GM12878 (cell line): Measurements from ENCODE around the gene CC2D1B. TPM values are rescaled to one million over a fixed set of nuclear protein-coding genes. Genes with fewer than 3 reads are reported as not detected.

Experiments
- ATAC-seq: fragments of 200-7000 bp; cut with Tn5 transposase; 3 replicates; pipeline ENCODE4 v1.9.1; 2020; ENCODE audit warnings: mild to moderate bottlenecking, moderate library complexity
- BruUV-seq: library from RNA; stranded (reverse); fragments of 400-500 nt; replicated peaks from 2 replicates; lab custom pipeline; 2021; lab: Mats Ljungman, UMichigan
- CTCF ChIA-PET: fragments of 300-600 bp; sonication (Branson Sonifier 250); formaldehyde crosslinking; extraction: SDS; loops from one replicate; lab custom pipeline; 2021; ENCODE audit warnings: inconsistent platforms; lab: Yijun Ruan, JAX
- POLR2A ChIA-PET: fragments of 350-600 bp; formaldehyde crosslinking; extraction: SDS; loops from one replicate; lab custom pipeline; 2021; ENCODE audit warnings: inconsistent platforms; lab: Charles Lee
- RAD21 ChIA-PET: fragments of 300-600 bp; sonication (Branson Sonifier 250); formaldehyde crosslinking; loops from one replicate; lab custom pipeline; 2023; ENCODE audit warnings: antibody characterized with exemption; ENCODE audit not compliant: unreplicated experiment; lab: Charles Lee
- SMC1A ChIA-PET: fragments of 300-600 bp; sonication (Branson Sonifier 250); formaldehyde crosslinking; loops from one replicate; lab custom pipeline; 2023; ENCODE audit not compliant: unreplicated experiment, uncharacterized antibody; lab: Charles Lee
- DNase-seq: peaks from one replicate; pipeline ENCODE4 v3.0.0-alpha.2; 2011; ENCODE audit warnings: low read depth, low spot score
- FAIRE-seq: peaks from 3 replicates; lab custom pipeline; 2011; peaks lifted over from hg19 to GRCh38; lab: Jason Lieb, UNC
- H2AFZ ChIP-seq: 2 replicates; pipeline ENCODE4 v1.6.0; 2011; ENCODE audit warnings: low read depth, low read length, control low read depth; ENCODE audit not compliant: control insufficient read depth
- H3K27ac ChIP-seq: 2 replicates; pipeline ENCODE4 v1.5.1; 2011; ENCODE audit warnings: control low read depth; ENCODE audit not compliant: control insufficient read depth, insufficient read depth
- H3K27me3 ChIP-seq, 2 experiments: replicated peaks in 1 of 2; 2 replicates each; pipeline versions ENCODE4 v1.6.0 to v1.6.1; 2011; ENCODE audit warnings: low read length in 1 of 2; ENCODE audit not compliant: control insufficient read depth in 2 of 2, insufficient read depth in 2 of 2
- H3K36me3 ChIP-seq, 2 experiments: 2 replicates each; pipeline ENCODE4 v1.5.1; 2011; ENCODE audit warnings: low read length in 1 of 2; ENCODE audit not compliant: control insufficient read depth in 2 of 2, insufficient read depth in 2 of 2
- H3K4me1 ChIP-seq: 2 replicates; pipeline ENCODE4 v1.6.1; 2011; ENCODE audit warnings: mild to moderate bottlenecking, low read length, moderate library complexity, mixed read lengths; ENCODE audit not compliant: control insufficient read depth, insufficient read depth
- H3K4me2 ChIP-seq: 2 replicates; pipeline ENCODE4 v1.6.0; 2011; ENCODE audit warnings: control low read depth; ENCODE audit not compliant: control insufficient read depth, insufficient read depth
- H3K4me3 ChIP-seq: fragments of 200-600 bp; sonication (generic); 2 replicates; pipeline ENCODE4 v1.5.1; 2016
- H3K79me2 ChIP-seq: 2 replicates; pipeline ENCODE4 v1.6.0; 2011; ENCODE audit warnings: low read length; ENCODE audit not compliant: control insufficient read depth, insufficient read depth
- H3K9ac ChIP-seq: 2 replicates; pipeline ENCODE4 v1.8.0; 2011; ENCODE audit warnings: low read length, control low read depth, mixed read lengths; ENCODE audit not compliant: control insufficient read depth, insufficient read depth
- H3K9me3 ChIP-seq: replicated peaks from 3 replicates; pipeline ENCODE4 v1.5.1; 2011; ENCODE audit warnings: mild to moderate bottlenecking, low read length; ENCODE audit not compliant: control insufficient read depth, insufficient read depth
- H4K20me1 ChIP-seq: 2 replicates; pipeline ENCODE4 v1.6.0; 2011; ENCODE audit not compliant: control insufficient read depth, insufficient read depth
- CBX5 ChIP-seq: sonication (generic); IDR thresholded peaks from 2 replicates; pipeline ENCODE4 v1.6.1; 2016; ENCODE audit warnings: low read depth, moderate library complexity, mild to moderate bottlenecking, inconsistent platforms
- CHD4 ChIP-seq: fragments of 200-600 bp; sonication (generic); IDR thresholded peaks from 2 replicates; pipeline ENCODE4 v1.6.1; 2016; ENCODE audit warnings: mild to moderate bottlenecking
- NFIC ChIP-seq: IDR thresholded peaks from 2 replicates; pipeline ENCODE4 v1.6.1; 2012; ENCODE audit warnings: low read depth, mild to moderate bottlenecking, inconsistent platforms, low read length, moderate library complexity
- NR2C2 ChIP-seq: IDR thresholded peaks from 2 replicates; pipeline ENCODE4 v1.6.1; 2011; ENCODE audit warnings: borderline replicate concordance, low read depth; ENCODE audit not compliant: control insufficient read depth, insufficient read length
- TAF1 ChIP-seq: IDR thresholded peaks from 2 replicates; pipeline ENCODE4 v1.6.1; 2011; ENCODE audit warnings: mild to moderate bottlenecking, low read depth, low read length, borderline replicate concordance
- WGBS: methylation state at CpG from one replicate; pipeline ENCODE4 v1.1.6; 2016; ENCODE audit warnings: low lambda C conversion rate; ENCODE audit not compliant: insufficient replicate concordance, insufficient coverage; ENCODE audit errors: missing lambda C conversion rate; 5-methylcytosine and 5-hydroxymethylcytosine counted together
- in situ Hi-C: fragments of 300-500 bp; cut with MboI; formaldehyde crosslinking; loops from 9 replicates; pipeline ENCODE4 v1.14.3; 2018; ENCODE audit warnings: mixed read lengths
- intact Hi-C: fragments of 100-400 bp; cut with micrococcal nuclease; formaldehyde crosslinking; loops from one replicate; pipeline ENCODE4 v1.14.2; 2022; ENCODE audit not compliant: unreplicated experiment
- polyA plus RNA-seq, 11 experiments: library from polyadenylated mRNA; depleted of rRNA in 4 of 11; unstranded in 6 of 11; stranded (reverse) in 5 of 11; fragments of >200 nt; fragmentation: Nextera tagmentation in 4 of 11; fragmentation: Illumina TruSeq in 1 of 11; extraction: Ambion mirVana in 4 of 11; extraction: Trizol in 1 of 11; gene quantifications; 1 replicate in 1 of 11; 2 replicates in 10 of 11; pipeline versions ENCODE4 v1.2.1 to v1.2.3, GENCODE V29; 2011 to 2016; ENCODE audit warnings: inconsistent platforms in 2 of 11, missing spikeins in 2 of 11, low read depth in 1 of 11
- total RNA-seq, 4 experiments: library from RNA; depleted of rRNA in 3 of 4; stranded (reverse); fragments of >200 nt in 3 of 4; fragmentation: Illumina TruSeq in 1 of 4; extraction: Trizol in 1 of 4; gene quantifications; 2 replicates each; pipeline versions ENCODE4 v1.2.1 to v1.2.3, GENCODE V29; 2013 to 2021

CC2D1B gene
- total and polyA plus RNA-seq, 10 of the 15 experiments (the other 5 are each of a cell fraction or from before 2014, with no cell fraction given): 0.90 to 29.4 (median 14.5) TPM

- ChIA-PET SMC1A (interaction anchor here (1.4 kb wide), 1 partner anchor 9 kb away, joined by 3 read pairs; no protein-coding TSS in a partner anchor), RAD21 (no interaction called here), POLR2A (no interaction called here), CTCF (interaction anchor here (1.1 kb wide), 1 partner anchor 16 kb away, joined by 3 read pairs; no protein-coding TSS in a partner anchor)
- Histone ChIP-seq H3K9me3 (no peaks in the 10 kb centered on the region), H3K27me3 (no peaks in the 10 kb centered on the region), H3K4me1 (no peaks in the 10 kb centered on the region), H3K4me3 (no peak overlapping the region), H3K27ac (no peak overlapping the region), H2AFZ (no peak overlapping the region), H3K79me2 (no peaks in the 10 kb centered on the region), H3K9ac (no peak overlapping the region), H4K20me1 (no peaks in the 10 kb centered on the region), H3K36me3 (no peaks in the 10 kb centered on the region), H3K4me2 (no peak overlapping the region)
- no peak for TF ChIP-seq CBX5
- no peak for TF ChIP-seq NFIC
- TF ChIP-seq CHD4: no peak
- no peak for TF ChIP-seq TAF1
- TF ChIP-seq NR2C2: no peak
- intact Hi-C loops: no loop called here
- FAIRE-seq (no peak), ATAC-seq (no peak), DNase-seq (no peak)
- WGBS: 75% methylated on average over 13 of the region's 13 CpGs
- no TSS peak for BruUV-seq
- in situ Hi-C loops: no loop called here
These were observed 60.4 kb downstream of the CC2D1B start for GRCh38 chr1:52305417-52306226.

Other genes starting within 250 kb of the CC2D1B start
- 5.1 and 5.3 TPM in 2 replicates for gene ZFYVE9, start 224.1 kb downstream of the CC2D1B start, total RNA-seq (2014; rRNA removed)
- gene ZFYVE9, start 224.1 kb downstream of the CC2D1B start, total RNA-seq (2014; rRNA removed; fragmentation: Illumina TruSeq; extraction: Trizol): 6.8 and 6.9 TPM in 2 replicates
- 4.5 and 5.1 TPM in 2 replicates for gene ZFYVE9, start 224.1 kb downstream of the CC2D1B start, total RNA-seq (2021)
- gene ZFYVE9, start 224.1 kb downstream of the CC2D1B start, polyA plus RNA-seq (2011; rRNA removed): 0.41 and 0.42 TPM in 2 replicates
- gene ZFYVE9, start 224.1 kb downstream of the CC2D1B start, polyA plus RNA-seq (2014; fragmentation: Illumina TruSeq; extraction: Trizol): 4.7 and 6.5 TPM in 2 replicates
- gene ZFYVE9, start 224.1 kb downstream of the CC2D1B start, polyA plus RNA-seq (2014; fragmentation: Nextera tagmentation; extraction: Ambion mirVana): under 1 TPM; 0.26 to 0.47 TPM
- gene ZFYVE9, start 224.1 kb downstream of the CC2D1B start, polyA plus RNA-seq (2014; rRNA removed): 2.5 and 2.6 TPM in 2 replicates
- gene ZFYVE9, start 224.1 kb downstream of the CC2D1B start, polyA plus RNA-seq (2016; fragmentation: Nextera tagmentation; extraction: Ambion mirVana): 1 to 10 TPM; 1.2 to 1.9 TPM
- gene ORC1, start 38.2 kb upstream of the CC2D1B start, total RNA-seq (2014; rRNA removed): 32.1 and 33.3 TPM in 2 replicates
- gene ORC1, start 38.2 kb upstream of the CC2D1B start, total RNA-seq (2014; rRNA removed; fragmentation: Illumina TruSeq; extraction: Trizol): 30.2 and 31.2 TPM in 2 replicates
- 24.5 and 27.2 TPM in 2 replicates for gene ORC1, start 38.2 kb upstream of the CC2D1B start, total RNA-seq (2021)
- gene ORC1, start 38.2 kb upstream of the CC2D1B start, polyA plus RNA-seq (2011; rRNA removed): 27.6 and 31.6 TPM in 2 replicates
- gene ORC1, start 38.2 kb upstream of the CC2D1B start, polyA plus RNA-seq (2014; fragmentation: Illumina TruSeq; extraction: Trizol): 30.1 and 34.6 TPM in 2 replicates
- 10 to 100 TPM in 1 of 2 experiments, 1 to 10 TPM in 1; 7.7 to 10.3 TPM for gene ORC1, start 38.2 kb upstream of the CC2D1B start, polyA plus RNA-seq (2014; fragmentation: Nextera tagmentation; extraction: Ambion mirVana)
- 26.9 and 28.3 TPM in 2 replicates for gene ORC1, start 38.2 kb upstream of the CC2D1B start, polyA plus RNA-seq (2014; rRNA removed)
- 10 to 100 TPM; 26.7 to 29.0 TPM for gene ORC1, start 38.2 kb upstream of the CC2D1B start, polyA plus RNA-seq (2016; fragmentation: Nextera tagmentation; extraction: Ambion mirVana)
- 31.6 and 33.7 TPM in 2 replicates for gene PRPF38A, start 38.4 kb upstream of the CC2D1B start, total RNA-seq (2014; rRNA removed)
- gene PRPF38A, start 38.4 kb upstream of the CC2D1B start, total RNA-seq (2014; rRNA removed; fragmentation: Illumina TruSeq; extraction: Trizol): 32.5 and 34.8 TPM in 2 replicates
- gene PRPF38A, start 38.4 kb upstream of the CC2D1B start, total RNA-seq (2021): 73.4 and 78.5 TPM in 2 replicates
- 59.5 and 75.6 TPM in 2 replicates for gene PRPF38A, start 38.4 kb upstream of the CC2D1B start, polyA plus RNA-seq (2011; rRNA removed)
- gene PRPF38A, start 38.4 kb upstream of the CC2D1B start, polyA plus RNA-seq (2014; fragmentation: Illumina TruSeq; extraction: Trizol): 56.3 and 76.8 TPM in 2 replicates
- gene PRPF38A, start 38.4 kb upstream of the CC2D1B start, polyA plus RNA-seq (2014; fragmentation: Nextera tagmentation; extraction: Ambion mirVana): 100 to 1,000 TPM in 1 of 2 experiments, 10 to 100 TPM in 1; 86.8 to 104 TPM
- 33.4 and 33.5 TPM in 2 replicates for gene PRPF38A, start 38.4 kb upstream of the CC2D1B start, polyA plus RNA-seq (2014; rRNA removed)
- 100 to 1,000 TPM; 104 to 117 TPM for gene PRPF38A, start 38.4 kb upstream of the CC2D1B start, polyA plus RNA-seq (2016; fragmentation: Nextera tagmentation; extraction: Ambion mirVana)
- 26.7 and 32.8 TPM in 2 replicates for gene TUT4, start 186.9 kb upstream of the CC2D1B start, total RNA-seq (2014; rRNA removed)
- gene TUT4, start 186.9 kb upstream of the CC2D1B start, total RNA-seq (2014; rRNA removed; fragmentation: Illumina TruSeq; extraction: Trizol): 25.9 and 29.5 TPM in 2 replicates
- 27.7 and 28.0 TPM in 2 replicates for gene TUT4, start 186.9 kb upstream of the CC2D1B start, total RNA-seq (2021)
- gene TUT4, start 186.9 kb upstream of the CC2D1B start, polyA plus RNA-seq (2011; rRNA removed): 40.7 and 43.9 TPM in 2 replicates
- gene TUT4, start 186.9 kb upstream of the CC2D1B start, polyA plus RNA-seq (2014; fragmentation: Illumina TruSeq; extraction: Trizol): 36.0 and 48.1 TPM in 2 replicates
- 10 to 100 TPM in 1 of 2 experiments, 1 to 10 TPM in 1; 9.4 to 11.5 TPM for gene TUT4, start 186.9 kb upstream of the CC2D1B start, polyA plus RNA-seq (2014; fragmentation: Nextera tagmentation; extraction: Ambion mirVana)
- gene TUT4, start 186.9 kb upstream of the CC2D1B start, polyA plus RNA-seq (2014; rRNA removed): 25.9 and 31.1 TPM in 2 replicates
- gene TUT4, start 186.9 kb upstream of the CC2D1B start, polyA plus RNA-seq (2016; fragmentation: Nextera tagmentation; extraction: Ambion mirVana): 10 to 100 TPM; 27.6 to 32.9 TPM
- 4.0 and 4.2 TPM in 2 replicates for gene GPX7, start 236.2 kb upstream of the CC2D1B start, total RNA-seq (2014; rRNA removed)
- gene GPX7, start 236.2 kb upstream of the CC2D1B start, total RNA-seq (2014; rRNA removed; fragmentation: Illumina TruSeq; extraction: Trizol): 2.3 and 2.9 TPM in 2 replicates
- gene GPX7, start 236.2 kb upstream of the CC2D1B start, total RNA-seq (2021): 1.9 and 2.6 TPM in 2 replicates
- not detected in 2 replicates for gene GPX7, start 236.2 kb upstream of the CC2D1B start, polyA plus RNA-seq (2011; rRNA removed)
- 2.4 and 3.7 TPM in 2 replicates for gene GPX7, start 236.2 kb upstream of the CC2D1B start, polyA plus RNA-seq (2014; fragmentation: Illumina TruSeq; extraction: Trizol)
- 1 to 10 TPM; 1.9 to 2.2 TPM for gene GPX7, start 236.2 kb upstream of the CC2D1B start, polyA plus RNA-seq (2014; fragmentation: Nextera tagmentation; extraction: Ambion mirVana)
- 3.8 and 4.1 TPM in 2 replicates for gene GPX7, start 236.2 kb upstream of the CC2D1B start, polyA plus RNA-seq (2014; rRNA removed)
- 1 to 10 TPM; 2.3 to 2.5 TPM for gene GPX7, start 236.2 kb upstream of the CC2D1B start, polyA plus RNA-seq (2016; fragmentation: Nextera tagmentation; extraction: Ambion mirVana)